Measurements from ENCODE around the gene SIGLEC6.

SIGLEC6 gene

DNA sequence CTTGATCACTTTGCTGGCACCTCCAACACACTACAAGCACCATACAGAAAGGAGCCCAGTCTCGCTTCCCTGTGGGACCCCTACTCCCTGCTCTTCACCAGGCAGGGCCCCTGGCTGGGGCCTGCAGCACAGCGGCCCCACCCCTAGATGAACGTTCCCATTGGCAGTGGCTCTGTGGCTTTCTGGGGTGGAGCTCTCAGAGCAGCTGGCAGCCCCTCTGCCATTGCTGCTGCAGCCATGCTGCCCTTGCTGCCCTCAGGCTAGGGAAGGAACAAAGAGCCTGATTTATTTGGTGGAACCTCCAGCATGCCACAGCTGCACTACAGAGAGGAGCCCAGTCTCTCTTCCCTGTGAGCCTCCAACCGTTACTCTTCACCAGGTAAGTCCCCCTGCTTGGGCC, 5.8 kb downstream of the SIGLEC6 start:
- no peak for DNase-seq (ENCODE audit: low read depth)
- H3K4me3 ChIP-seq (ENCODE audit: low read depth, low read length), result no peak overlapping the region
- TF ChIP-seq, protein P1, sequence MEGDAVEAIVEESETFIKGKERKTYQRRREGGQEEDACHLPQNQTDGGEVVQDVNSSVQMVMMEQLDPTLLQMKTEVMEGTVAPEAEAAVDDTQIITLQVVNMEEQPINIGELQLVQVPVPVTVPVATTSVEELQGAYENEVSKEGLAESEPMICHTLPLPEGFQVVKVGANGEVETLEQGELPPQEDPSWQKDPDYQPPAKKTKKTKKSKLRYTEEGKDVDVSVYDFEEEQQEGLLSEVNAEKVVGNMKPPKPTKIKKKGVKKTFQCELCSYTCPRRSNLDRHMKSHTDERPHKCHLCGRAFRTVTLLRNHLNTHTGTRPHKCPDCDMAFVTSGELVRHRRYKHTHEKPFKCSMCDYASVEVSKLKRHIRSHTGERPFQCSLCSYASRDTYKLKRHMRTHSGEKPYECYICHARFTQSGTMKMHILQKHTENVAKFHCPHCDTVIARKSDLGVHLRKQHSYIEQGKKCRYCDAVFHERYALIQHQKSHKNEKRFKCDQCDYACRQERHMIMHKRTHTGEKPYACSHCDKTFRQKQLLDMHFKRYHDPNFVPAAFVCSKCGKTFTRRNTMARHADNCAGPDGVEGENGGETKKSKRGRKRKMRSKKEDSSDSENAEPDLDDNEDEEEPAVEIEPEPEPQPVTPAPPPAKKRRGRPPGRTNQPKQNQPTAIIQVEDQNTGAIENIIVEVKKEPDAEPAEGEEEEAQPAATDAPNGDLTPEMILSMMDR (IDR thresholded peaks at IDR 0.05; ENCODE audit: control insufficient read depth, extremely low read depth, insufficient read depth), result no peak

DNA sequence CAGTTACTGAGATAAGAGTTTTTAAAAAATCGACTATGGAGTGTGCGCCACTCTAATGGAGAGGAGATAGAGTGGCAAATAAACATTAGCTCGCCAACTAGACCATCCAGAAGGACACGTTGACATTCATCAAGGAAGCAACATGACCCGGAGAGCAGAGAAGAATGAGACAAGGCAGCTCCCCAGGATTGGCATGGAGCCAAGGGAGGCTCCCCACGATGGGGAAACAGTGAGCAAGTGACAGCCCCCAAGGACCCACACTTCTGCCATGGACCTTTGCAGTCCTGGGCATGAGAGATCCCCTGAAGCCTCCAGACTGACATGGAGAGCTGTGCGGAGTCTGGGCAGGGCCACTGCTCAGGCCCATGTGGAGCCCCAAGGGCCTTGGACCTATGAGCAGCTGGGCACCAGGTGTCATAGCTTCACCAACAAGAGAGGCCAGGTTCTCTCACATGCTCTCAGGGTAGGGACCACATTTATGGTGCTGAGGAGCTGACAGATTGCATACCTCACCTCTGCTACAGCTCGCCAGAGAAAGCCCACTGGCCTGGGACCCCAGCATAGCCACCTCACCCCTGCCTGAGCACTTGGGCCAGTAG, 6.7 kb downstream of the SIGLEC6 start:
- H3K4me3 ChIP-seq (ENCODE audit: low read depth, low read length), result no peak overlapping the region
- DNase-seq (ENCODE audit: low read depth), result no peak
- TF ChIP-seq, protein P1 (IDR thresholded peaks at IDR 0.05; ENCODE audit: control insufficient read depth, extremely low read depth, insufficient read depth), result no peak

DNA sequence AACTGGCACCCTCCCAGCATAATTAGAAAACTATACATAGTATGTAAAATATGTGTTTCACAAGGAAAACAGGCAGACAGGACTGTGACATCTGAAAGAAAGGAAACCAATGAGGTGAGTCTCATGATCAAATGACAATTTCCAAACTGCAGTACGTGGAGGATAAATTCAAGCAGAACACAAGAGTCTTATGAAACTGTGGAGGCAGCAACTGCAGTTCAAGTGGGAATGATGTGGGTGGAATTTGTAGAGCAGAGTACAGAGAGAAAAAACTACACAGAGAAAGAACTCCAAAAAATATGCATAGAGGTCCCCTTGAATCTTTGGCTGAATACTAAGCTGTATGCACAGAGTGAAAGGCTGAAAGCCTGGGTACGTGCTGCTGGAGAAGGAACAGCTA, 9.7 kb downstream of the SIGLEC6 start:
- no peak for DNase-seq (ENCODE audit: low read depth)
- TF ChIP-seq, protein P1 (IDR thresholded peaks at IDR 0.05; ENCODE audit: control insufficient read depth, extremely low read depth, insufficient read depth), result no peak
- H3K4me3 ChIP-seq (ENCODE audit: low read depth, low read length), result no peak overlapping the region

DNA sequence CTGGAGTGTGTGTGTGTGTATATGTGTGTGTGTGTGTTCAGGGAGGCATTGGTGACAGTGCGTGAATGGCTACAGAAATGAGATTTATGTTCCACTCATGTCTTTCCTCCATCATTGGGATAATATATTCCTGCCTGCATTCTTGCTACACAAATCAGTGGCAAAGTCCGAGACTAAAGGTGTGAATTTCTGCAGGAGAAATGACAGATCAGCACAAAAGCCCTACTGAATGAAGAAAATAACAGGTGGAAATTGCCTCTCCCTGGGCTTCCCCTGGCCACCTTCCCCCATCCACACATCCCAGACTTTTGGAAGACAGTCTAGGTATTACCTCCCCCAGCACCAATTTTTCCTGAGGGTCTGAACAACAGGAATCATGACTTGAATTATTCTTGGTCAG, 10.1 kb downstream of the SIGLEC6 start:
- no peak overlapping the region for H3K4me3 ChIP-seq (ENCODE audit: low read depth, low read length)
- TF ChIP-seq, protein P1 (IDR thresholded peaks at IDR 0.05; ENCODE audit: control insufficient read depth, extremely low read depth, insufficient read depth), result no peak
- DNase-seq (ENCODE audit: low read depth), result no peak

DNA sequence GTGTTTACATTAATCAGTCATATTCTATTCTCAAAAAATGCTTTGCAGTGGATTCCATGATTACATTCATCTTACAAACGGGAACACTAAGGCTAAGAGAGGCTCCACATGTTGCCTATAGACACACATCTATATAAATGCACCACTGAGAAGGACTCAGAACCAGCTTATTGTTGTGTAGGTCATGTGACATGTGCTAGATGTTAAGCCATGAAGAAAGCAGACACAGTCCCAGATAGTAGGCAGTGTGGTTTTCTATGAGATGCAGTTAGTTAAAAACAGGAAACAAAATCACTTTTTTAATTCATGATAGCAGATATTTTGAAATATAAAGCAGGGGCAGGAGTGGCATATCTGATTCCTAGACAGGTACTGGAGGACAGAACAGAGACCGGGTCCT, 10.7 kb downstream of the SIGLEC6 start:
- TF ChIP-seq, protein P1 (IDR thresholded peaks at IDR 0.05; ENCODE audit: control insufficient read depth, extremely low read depth, insufficient read depth), result no peak
- DNase-seq (ENCODE audit: low read depth), result no peak

DNA sequence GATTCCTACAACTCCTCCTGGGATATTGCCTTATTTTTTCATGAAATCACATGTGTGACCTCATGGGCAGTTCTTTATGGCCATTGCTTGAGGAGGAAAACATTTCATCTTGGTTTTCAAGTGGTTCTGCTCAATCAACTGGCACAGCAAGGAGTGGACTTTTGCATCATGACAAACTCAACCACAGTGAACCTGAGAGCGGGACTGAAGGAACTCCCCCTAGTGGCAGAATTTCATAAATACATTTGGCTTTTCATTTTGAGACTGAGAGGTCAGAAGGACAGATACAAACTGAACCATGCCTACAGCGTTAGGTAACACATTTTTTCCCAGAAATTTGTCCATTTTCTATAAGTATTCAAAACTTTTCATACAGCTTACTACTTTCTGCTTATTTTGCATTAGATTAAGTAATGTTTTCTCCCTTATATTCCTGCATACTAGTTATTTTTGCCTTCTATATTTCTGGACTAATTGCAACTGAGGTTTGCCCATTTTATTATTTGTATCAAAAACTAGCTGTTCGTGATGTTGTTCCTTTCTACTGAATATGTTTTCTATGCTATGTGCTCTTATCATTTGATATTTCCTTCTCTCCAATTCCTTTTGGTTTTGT, 16.5 kb downstream of the SIGLEC6 start:
- peak; percentile 3 for DNase-seq (ENCODE audit: low read depth)
- TF ChIP-seq, protein P1 (IDR thresholded peaks at IDR 0.05; ENCODE audit: control insufficient read depth, extremely low read depth, insufficient read depth), result peak; percentile 68
- no peak overlapping the region for H3K4me3 ChIP-seq (ENCODE audit: low read depth, low read length)

More for the DNA sequence above, 10.7 kb downstream of the SIGLEC6 start:
- no peak overlapping the region for H3K4me3 ChIP-seq (ENCODE audit: low read depth, low read length)

DNA sequence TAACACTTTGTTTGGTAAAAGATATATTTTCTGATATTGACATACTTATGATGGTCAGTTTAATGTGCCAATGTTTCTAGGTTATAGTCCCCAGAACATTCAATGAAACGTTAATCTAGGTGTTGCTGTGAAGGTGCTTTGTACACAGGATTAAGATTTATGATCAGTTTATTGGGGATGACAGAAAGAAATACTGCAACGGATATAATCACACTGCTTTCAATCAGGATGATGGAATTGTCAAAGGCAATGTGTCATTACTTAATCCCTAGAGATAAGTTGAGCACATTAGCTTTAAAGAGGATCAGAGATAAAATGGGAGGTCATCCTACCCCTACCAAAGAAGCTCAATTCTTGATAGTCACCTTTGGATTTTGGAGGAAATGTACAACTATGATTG, 17.5 kb downstream of the SIGLEC6 start:
- DNase-seq (ENCODE audit: low read depth), result no peak
- TF ChIP-seq, protein P1 (IDR thresholded peaks at IDR 0.05; ENCODE audit: control insufficient read depth, extremely low read depth, insufficient read depth), result no peak

More for the DNA sequence above, 17.5 kb downstream of the SIGLEC6 start:
- H3K4me3 ChIP-seq (ENCODE audit: low read depth, low read length), result no peak overlapping the region

Measured in LNCaP clone FGC (cell line).